HepG2 (cell line): ENCODE results near the gene MYOC. TPM values are rescaled to one million over a fixed set of nuclear protein-coding genes. Genes with fewer than 3 reads are reported as not detected.

Experiments used
- CTCF ChIP-seq: sonication (generic); formaldehyde crosslinking; IDR thresholded peaks from 2 replicates; pipeline ENCODE4 v1.5.0; 2020; ENCODE audit warnings: mild to moderate bottlenecking, missing genetic modification reagents, moderate library complexity
- GPN1 ChIP-seq: sonication (generic); formaldehyde crosslinking; IDR thresholded peaks from 2 replicates; pipeline ENCODE4 v1.5.1; 2020; ENCODE audit warnings: missing genetic modification reagents, borderline replicate concordance
- HHEX ChIP-seq: IDR thresholded peaks from 2 replicates; pipeline ENCODE4 v1.6.1; 2016; ENCODE audit warnings: control low read depth
- KLF12 ChIP-seq: sonication (generic); formaldehyde crosslinking; IDR thresholded peaks from 2 replicates; pipeline ENCODE4 v1.4.0; 2020; ENCODE audit warnings: missing genetic modification reagents, borderline replicate concordance
- MAFK ChIP-seq, 2 experiments: IDR thresholded peaks in 1 of 2; conservative IDR thresholded peaks in 1 of 2; 2 replicates each; pipeline ENCODE4 v1.6.1; 2011; ENCODE audit warnings: improper control_type of control experiment in 2 of 2, low read length in 2 of 2
- SMAD9 ChIP-seq: sonication (generic); formaldehyde crosslinking; IDR thresholded peaks from 2 replicates; pipeline ENCODE4 v1.5.1; 2020; ENCODE audit warnings: mild to moderate bottlenecking, missing genetic modification reagents
- SOX13 ChIP-seq, 3 experiments: fragments of 450-650 bp in 1 of 3; sonication (generic) in 1 of 3; formaldehyde crosslinking in 1 of 3; IDR thresholded peaks in 2 of 3; conservative IDR thresholded peaks in 1 of 3; 2 replicates each; pipeline versions ENCODE4 v1.5.0 to v1.6.1; 2016 to 2020; ENCODE audit warnings: antibody characterized with exemption in 1 of 3, mild to moderate bottlenecking in 1 of 3, missing compliant biosample characterization in 1 of 3, missing genetic modification reagents in 1 of 3, moderate library complexity in 1 of 3
- SOX6 ChIP-seq, 2 experiments: fragments of 450-650 bp in 1 of 2; sonication (generic) in 1 of 2; formaldehyde crosslinking in 1 of 2; IDR thresholded peaks; 2 replicates each; pipeline versions ENCODE4 v1.4.0 to v1.6.1; 2017 to 2020; ENCODE audit warnings: antibody characterized with exemption in 1 of 2, mild to moderate bottlenecking in 1 of 2, missing genetic modification reagents in 1 of 2
- THAP11 ChIP-seq: IDR thresholded peaks from 2 replicates; pipeline ENCODE4 v1.6.1; 2016; ENCODE audit warnings: missing biosample characterization, missing genetic modification reagents
- WIZ ChIP-seq: sonication (generic); formaldehyde crosslinking; IDR thresholded peaks from 2 replicates; pipeline ENCODE4 v1.5.1; 2020; ENCODE audit warnings: mild to moderate bottlenecking, missing genetic modification reagents
- ZNF18 ChIP-seq: sonication (generic); formaldehyde crosslinking; IDR thresholded peaks from 2 replicates; pipeline ENCODE4 v1.8.0; 2022; ENCODE audit warnings: mild to moderate bottlenecking, missing genetic modification reagents; ENCODE audit not compliant: insufficient replicate concordance
- ZNF747 ChIP-seq: sonication (generic); formaldehyde crosslinking; IDR thresholded peaks from 2 replicates; pipeline ENCODE4 v1.8.1; 2023; ENCODE audit warnings: missing genetic modification reagents, mild to moderate bottlenecking, borderline replicate concordance
- ZUFSP ChIP-seq: sonication (generic); formaldehyde crosslinking; IDR thresholded peaks from 2 replicates; pipeline ENCODE4 v1.9.0; 2021; ENCODE audit warnings: missing genetic modification reagents, mild to moderate bottlenecking, borderline replicate concordance
- polyA plus RNA-seq, 8 experiments: library from polyadenylated mRNA; depleted of rRNA in 3 of 8; stranded (reverse) in 7 of 8; unstranded in 1 of 8; fragments of >200 nt; fragmentation: Illumina TruSeq in 4 of 8; extraction: Trizol in 4 of 8; gene quantifications; 2 replicates each; pipeline versions ENCODE4 v1.2.1 to v1.2.3, GENCODE V29; 2011 to 2016; ENCODE audit warnings: low read depth in 4 of 8, missing spikeins in 1 of 8, mixed read lengths in 1 of 8; ENCODE audit not compliant: insufficient read depth in 1 of 8
- total RNA-seq, 5 experiments: library from RNA; depleted of rRNA; stranded (reverse); fragments of >200 nt; fragmentation: Illumina TruSeq; extraction: Trizol; gene quantifications; 2 replicates each; pipeline ENCODE4 v1.2.3, GENCODE V29; 2016; ENCODE audit warnings: low read depth in 1 of 5
- TF ChIP-seq, protein P1 (sequence below): IDR thresholded peaks from 2 replicates; pipeline ENCODE4 v1.6.1; 2016; ENCODE audit warnings: low read depth, missing genetic modification reagents, missing compliant biosample characterization
- TF ChIP-seq, protein P2 (sequence below): sonication (generic); formaldehyde crosslinking; IDR thresholded peaks from 2 replicates; pipeline ENCODE4 v1.4.0; 2020; ENCODE audit warnings: mild to moderate bottlenecking, missing genetic modification reagents, borderline replicate concordance

MYOC gene
- total and polyA plus RNA-seq, 2 of the 13 experiments (the other 11 are each of a cell fraction or from before 2014, with no cell fraction given), result not detected

DNA sequence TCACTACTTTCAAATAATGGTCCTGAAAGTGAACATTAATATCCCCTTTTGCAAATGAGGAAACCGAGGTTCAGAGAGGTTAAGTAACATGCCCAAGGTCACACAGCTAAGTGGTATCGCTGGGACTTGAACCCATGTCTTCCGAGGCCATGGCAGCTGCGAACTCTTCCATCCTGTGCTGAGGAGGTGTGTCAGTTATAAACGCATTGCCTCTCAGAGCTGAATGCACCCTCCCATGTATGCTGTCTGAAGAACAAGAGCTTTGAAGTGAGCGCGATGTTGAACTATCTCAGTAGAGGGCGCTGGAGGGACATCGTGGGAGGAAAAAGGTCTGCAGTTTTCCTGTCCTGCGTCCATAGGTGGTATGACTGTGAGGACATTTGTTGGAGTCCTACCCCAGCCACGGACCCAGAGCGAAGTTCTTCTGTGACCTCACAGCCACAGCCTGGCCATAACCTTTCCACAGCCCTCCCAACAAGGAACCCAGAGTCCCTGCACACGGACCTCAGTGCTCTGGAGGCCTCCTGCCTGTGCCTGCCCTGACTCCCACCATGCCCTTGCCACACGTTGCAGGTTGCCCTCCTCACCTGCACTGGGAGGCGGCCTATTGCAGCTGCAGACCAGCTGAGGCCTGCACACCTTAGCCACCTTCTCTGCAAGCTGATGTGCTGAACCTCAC is 7.5 kb downstream of the MYOC start (continued):
- TF ChIP-seq, protein P1, sequence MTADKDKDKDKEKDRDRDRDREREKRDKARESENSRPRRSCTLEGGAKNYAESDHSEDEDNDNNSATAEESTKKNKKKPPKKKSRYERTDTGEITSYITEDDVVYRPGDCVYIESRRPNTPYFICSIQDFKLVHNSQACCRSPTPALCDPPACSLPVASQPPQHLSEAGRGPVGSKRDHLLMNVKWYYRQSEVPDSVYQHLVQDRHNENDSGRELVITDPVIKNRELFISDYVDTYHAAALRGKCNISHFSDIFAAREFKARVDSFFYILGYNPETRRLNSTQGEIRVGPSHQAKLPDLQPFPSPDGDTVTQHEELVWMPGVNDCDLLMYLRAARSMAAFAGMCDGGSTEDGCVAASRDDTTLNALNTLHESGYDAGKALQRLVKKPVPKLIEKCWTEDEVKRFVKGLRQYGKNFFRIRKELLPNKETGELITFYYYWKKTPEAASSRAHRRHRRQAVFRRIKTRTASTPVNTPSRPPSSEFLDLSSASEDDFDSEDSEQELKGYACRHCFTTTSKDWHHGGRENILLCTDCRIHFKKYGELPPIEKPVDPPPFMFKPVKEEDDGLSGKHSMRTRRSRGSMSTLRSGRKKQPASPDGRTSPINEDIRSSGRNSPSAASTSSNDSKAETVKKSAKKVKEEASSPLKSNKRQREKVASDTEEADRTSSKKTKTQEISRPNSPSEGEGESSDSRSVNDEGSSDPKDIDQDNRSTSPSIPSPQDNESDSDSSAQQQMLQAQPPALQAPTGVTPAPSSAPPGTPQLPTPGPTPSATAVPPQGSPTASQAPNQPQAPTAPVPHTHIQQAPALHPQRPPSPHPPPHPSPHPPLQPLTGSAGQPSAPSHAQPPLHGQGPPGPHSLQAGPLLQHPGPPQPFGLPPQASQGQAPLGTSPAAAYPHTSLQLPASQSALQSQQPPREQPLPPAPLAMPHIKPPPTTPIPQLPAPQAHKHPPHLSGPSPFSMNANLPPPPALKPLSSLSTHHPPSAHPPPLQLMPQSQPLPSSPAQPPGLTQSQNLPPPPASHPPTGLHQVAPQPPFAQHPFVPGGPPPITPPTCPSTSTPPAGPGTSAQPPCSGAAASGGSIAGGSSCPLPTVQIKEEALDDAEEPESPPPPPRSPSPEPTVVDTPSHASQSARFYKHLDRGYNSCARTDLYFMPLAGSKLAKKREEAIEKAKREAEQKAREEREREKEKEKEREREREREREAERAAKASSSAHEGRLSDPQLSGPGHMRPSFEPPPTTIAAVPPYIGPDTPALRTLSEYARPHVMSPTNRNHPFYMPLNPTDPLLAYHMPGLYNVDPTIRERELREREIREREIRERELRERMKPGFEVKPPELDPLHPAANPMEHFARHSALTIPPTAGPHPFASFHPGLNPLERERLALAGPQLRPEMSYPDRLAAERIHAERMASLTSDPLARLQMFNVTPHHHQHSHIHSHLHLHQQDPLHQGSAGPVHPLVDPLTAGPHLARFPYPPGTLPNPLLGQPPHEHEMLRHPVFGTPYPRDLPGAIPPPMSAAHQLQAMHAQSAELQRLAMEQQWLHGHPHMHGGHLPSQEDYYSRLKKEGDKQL (CRISPR knock-in tag), result no peak
- TF ChIP-seq SOX13 (IDR thresholded peaks at IDR 0.05) (no peak), SOX13 (CRISPR knock-in tag; conservative IDR thresholded peaks at IDR 0.05 in 1 of 2, IDR thresholded peaks at IDR 0.05 in 1 of 2) (no peak), GPN1 (no peak), KLF12 (CRISPR knock-in tag) (no peak), MAFK (conservative IDR thresholded peaks at IDR 0.05 in 1 of 2, IDR thresholded peaks at IDR 0.05 in 1 of 2; ENCODE audit: low read length in 2 of 2) (no peak), THAP11 (0 out of 2 replicates have a peak, but pooled peaks have one; percentile 25), HHEX (CRISPR knock-in tag) (no peak), ZNF18 (CRISPR knock-in tag) (no peak), CTCF (peak; percentile 94), ZUFSP (CRISPR knock-in tag) (no peak), SOX6 (IDR thresholded peaks at IDR 0.05) (no peak), SOX6 (CRISPR knock-in tag; IDR thresholded peaks at IDR 0.05) (0 out of 2 replicates have a peak, but pooled peaks have one; percentile 24), SMAD9 (no peak), WIZ (no peak), ZNF747 (no peak)
- TF ChIP-seq, protein P2, sequence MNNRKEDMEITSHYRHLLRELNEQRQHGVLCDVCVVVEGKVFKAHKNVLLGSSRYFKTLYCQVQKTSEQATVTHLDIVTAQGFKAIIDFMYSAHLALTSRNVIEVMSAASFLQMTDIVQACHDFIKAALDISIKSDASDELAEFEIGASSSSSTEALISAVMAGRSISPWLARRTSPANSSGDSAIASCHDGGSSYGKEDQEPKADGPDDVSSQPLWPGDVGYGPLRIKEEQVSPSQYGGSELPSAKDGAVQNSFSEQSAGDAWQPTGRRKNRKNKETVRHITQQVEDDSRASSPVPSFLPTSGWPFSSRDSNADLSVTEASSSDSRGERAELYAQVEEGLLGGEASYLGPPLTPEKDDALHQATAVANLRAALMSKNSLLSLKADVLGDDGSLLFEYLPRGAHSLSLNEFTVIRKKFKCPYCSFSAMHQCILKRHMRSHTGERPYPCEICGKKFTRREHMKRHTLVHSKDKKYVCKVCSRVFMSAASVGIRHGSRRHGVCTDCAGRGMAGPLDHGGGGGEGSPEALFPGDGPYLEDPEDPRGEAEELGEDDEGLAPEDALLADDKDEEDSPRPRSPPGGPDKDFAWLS, result no peak
